ENCODE results near the gene AGTRAP.

The AGTRAP gene

DNA sequence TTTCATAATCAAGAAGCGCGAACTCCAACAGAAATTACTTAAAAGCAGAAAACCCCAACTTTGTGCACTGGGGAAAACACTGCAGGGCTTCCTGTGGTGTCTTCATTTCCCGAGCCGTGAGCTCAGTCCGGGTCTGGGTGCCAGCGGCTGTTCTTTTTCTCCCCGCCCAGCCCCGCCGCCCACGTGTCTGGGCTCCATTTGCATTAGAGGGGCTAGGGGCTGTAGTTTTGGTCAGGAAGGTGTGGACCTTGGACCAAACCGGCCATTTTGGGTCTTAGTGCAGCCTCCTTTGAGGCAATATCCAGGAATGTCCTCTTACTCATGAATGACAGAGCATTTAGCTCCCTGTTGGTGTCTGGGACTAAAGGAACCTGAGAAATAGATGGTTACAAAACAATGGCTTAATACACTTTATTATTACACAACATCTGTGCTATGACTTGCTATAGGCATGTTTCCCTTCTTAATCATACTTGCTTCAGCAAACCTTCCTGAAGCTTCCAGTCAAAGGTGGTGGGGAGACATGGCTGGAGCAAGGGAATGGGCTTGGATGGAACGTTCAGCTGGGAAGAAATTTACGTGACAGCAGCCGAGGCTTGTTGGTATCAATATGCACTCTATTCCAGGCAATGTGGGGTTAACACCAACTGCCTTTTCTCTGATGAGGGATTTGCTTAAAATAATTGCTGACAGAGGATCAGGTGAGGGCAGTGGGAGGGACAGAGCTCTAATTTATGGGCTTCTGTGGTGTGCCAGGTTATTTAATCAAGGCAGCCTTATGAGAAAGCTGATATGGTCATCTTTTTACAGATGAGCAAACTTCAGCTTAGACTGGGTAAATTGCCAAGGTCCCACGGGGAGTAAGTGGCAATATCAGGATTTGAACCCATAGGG lies 1.1 kb downstream of the AGTRAP start:
- DNase-seq = peak; percentile 74

DNA sequence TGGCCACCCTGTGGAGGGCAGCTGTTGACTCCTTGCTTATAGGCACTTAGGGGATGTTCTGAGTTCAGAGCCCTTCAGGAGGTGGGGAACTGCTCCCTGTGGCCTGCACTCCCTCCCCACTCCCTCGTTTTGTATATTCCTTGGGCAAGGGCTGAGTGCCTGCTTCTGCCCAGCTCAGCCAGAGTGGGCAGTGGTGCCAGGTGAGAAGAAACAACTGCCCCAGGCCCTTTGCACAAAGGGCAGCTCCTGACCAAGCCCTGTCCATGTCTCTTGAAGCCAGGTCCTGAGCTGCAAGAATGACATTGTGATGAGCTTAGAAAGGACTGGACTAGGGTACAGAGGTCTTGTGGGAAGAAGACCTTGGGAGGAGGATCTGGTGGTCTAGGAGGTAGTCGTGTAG lies 2.2 kb downstream of the AGTRAP start:
- DNase-seq = peak; percentile 27

DNA sequence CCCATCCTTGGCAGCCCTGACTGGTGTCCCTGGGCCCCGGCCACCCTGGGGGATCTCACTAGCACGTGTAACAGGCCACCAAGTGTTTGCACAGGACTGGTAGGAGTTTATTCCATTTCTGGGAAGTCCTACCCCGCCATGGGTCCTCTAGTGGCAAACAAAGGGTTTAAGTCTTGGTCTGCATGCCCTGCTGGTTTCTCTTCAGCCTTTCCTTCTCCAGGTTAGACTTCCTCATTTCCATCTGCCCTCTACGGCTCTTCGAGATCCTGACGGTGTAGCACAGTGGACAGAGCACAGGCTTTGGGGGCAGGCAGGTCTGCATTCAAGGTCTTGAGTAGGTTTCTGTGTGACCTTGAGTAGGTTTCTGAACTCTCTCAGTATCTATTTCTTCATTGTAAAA lies 2.8 kb downstream of the AGTRAP start:
- peak; percentile 58 for DNase-seq

DNA sequence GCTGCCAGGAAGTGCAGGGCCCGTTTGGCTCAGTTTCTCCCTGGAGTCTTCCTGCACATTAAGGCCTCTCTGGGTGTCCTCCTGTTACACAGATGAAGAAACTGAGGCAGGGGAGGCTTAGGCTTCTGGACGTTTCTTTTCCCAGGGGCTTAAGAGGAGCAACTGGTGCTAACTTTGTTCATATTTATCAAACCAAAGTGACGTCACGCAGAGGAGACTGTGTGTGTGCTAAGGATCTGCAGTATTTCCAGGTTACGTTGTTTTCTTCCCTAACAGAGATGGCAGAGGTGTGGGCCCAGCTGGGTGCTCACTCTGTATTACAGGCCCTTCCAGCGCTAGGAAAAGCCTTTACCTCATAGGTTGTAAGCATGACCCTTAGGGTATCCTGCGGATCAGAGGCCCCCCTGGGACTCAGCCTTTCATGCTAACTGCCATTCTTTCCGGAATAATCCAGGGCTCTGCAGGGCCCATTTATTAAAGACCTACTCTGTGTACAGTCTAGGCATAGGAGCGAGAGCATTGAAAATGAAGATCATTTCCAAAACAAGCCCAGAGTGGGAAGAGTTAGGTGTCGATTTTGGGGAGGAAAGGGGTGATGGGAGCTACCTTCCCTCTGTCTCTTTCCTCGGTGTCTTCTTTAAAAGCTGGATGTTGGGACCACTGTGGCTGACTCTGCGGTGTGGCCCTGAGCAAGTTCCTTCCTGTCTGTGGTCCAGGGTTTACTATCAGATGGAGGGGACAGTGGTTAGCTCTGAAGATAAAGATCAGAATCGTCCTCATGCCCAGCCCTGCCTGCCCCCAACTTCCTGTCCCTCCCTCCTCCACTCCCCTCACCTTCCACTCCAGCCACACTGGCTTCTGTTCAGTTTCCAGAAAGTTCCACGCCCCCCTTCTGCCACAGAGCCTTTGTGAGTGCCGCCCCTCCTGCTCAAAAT lies 4.6 kb downstream of the AGTRAP start:
- peak; percentile 67 for DNase-seq

DNA sequence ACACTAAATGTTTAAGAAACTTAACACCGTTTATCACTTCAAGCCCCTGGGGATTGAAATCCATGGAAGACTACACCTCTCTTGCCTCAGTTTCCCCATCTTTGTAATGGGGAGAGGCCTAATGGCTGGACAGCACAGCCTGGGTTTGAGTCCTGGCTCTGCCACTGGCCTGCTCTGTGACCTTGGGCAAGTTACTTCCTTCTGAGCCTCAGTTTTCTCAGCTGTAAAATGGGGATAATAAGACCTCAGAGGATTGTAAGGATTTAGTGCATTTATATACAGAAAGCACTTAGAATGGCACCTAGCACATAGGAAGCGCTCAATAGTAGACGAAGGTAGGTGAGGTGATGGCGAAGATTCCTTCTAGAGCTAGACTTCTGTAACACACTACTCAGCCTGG lies 5.5 kb downstream of the AGTRAP start:
- DNase-seq = no peak

DNA sequence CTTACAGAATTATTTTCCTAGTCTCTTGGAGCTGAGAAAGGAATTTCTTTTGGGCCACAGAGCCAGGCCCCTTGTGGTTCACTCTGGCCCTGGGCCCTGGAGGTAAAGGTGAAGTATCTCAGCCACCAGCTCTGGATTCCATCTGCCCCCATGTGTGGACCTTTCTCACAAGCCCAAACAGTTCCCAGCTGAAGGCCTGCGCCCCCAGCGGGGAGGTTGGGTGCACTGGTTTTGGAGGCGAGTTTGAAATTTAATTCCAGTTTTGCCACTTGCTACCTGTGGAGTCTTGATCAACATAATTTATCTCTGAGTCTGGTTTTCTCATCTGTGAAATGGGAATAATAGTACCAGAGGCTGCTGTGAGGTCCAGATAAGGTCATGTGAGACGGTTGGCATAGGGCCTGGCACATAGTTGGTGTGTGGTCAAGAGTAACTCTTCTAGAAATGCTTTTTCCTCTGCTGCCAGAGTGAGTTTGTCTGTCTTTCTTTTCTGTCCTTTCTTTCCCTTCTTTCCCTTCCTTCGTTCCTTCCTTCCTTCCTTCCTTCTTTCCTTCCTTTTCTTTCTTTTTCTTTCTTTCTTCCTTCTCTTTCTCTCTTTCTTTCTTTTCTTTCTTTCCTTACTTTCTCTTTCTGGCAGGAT lies 6.1 kb downstream of the AGTRAP start:
- DNase-seq = no peak

DNA sequence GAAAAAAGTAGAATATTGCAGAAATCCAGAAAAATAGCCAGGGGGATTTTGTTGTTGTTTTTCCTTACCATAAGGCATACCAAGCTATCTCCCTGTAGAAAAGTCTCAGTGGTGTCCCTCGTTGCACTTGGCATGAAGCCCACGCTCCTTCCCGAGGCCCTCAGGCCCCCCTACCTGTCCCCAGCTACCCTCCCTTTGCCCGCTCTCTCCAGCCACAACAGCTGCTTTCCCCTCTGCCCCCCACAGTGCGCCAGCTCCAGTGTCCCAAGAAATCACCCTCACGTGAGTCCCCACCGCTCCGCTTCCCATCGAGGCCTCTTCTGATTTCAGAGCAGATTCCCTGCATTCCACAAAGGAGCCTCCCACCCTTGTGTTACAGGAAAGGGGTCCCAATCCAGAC lies 8.4 kb downstream of the AGTRAP start:
- DNase-seq = no peak

DNA sequence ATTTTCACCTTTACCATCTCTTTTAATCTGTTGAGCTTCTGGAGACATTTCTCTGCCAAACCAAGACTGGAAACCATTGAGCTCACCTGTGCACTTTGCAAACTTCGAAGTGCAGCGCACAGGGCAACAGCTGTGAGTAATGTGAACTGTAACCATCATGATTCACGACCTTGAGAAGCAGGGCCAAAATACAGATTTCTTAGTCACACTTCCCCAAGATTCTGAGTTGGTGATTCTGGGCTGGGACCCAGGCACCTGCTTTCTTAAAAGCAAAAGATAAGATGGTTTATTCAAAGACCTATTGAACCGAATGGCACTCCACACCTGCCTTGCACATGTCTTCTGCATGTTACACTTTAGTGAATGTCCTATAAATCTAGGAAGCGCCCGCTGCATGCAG lies 10.2 kb downstream of the AGTRAP start:
- DNase-seq = no peak

DNA sequence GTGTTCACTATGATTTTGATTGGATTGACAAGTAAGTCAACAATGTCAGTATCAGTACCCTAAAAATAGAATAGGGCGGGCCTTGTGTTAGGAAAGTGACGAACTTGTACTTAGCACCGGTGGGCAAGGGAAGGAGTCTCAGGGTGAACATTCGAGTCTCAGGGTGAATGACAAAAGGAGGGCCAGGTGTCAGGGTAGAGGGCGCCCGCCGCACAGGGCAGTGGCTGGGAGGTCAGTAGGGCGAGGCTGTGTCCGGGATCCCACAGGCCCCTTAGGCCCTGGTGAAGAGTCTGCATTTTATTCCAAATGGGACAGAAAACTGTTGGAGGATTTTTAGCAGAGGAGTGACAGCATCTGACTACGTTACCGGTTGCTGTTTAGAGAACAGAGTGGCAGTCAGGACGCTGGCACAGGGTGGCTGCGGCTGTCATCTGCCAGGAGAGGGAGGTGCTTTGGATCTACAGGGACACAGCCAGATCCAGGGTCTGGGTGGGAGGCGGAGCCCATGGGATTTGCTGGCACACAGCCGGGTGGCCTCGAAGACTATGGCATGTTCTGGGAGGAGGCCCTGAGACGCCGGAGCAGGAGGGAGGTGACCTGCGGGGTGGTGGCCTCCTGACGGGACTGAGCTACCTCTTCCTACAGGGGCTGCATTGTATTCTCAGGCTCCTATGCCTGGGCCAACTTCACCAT lies 11.0 kb downstream of the AGTRAP start:
- DNase-seq = no peak

DNA sequence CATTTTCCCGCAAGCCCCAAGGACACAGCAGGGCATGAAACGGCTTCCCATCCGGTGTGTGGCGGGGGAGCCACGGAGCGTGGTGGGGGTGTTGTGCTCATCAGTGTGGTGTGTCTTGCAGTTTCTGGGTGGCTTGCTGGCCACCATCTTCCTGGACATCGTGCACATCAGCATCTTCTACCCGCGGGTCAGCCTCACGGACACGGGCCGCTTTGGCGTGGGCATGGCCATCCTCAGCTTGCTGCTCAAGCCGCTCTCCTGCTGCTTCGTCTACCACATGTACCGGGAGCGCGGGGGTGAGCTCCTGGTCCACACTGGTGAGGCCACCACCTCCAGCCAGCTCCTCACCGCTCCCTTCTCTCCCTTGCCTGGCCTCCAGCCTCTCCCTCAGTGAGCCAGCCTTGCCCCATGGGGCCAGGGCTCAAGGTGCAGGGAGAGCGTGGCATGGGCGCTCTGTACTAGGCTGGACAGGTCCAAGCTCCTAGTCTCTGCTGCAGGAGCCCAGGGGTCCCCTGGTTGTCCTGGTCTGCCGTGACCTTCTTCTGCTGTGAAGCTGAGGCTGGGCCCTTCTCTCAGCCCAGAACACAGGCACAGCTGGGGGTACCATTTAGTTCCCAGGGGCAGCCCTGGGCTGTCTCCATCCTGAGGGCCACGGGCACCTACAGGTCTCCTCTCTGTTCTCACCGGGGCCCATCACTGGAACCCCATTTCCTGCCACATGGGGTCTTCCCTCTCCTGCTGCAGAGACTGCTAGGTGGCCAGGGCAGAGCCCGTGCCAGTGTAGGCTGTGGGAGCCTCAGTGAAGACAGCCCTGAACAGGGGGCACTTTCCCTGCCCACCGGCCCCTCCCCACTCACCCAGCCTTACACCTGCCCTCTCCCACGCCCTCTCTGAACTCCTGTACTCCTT lies 12.6 kb downstream of the AGTRAP start:
- no peak for DNase-seq

DNA sequence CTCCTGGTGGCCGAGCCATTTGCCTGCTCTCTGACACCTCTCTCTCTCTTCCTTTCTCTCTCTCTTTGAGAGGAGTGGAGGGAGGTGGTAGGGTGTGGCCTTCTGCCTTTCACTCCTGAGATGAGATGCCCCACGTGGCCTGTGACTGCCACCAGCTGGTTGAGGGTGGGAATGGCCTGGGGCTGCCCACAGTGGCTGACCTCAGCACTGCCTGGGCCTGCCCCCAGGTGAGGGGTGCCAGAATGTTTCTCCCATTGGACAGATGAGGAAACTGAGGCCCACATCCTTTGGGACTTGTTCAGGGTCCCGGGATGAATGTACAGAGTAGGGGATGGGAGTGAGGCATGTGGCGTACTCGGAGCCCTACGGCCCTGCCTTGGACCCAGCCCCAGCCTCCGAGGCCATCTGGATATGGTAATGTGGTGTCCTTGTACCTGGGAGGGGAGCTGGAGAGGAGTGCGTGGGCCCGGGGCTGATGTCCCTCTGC lies 13.3 kb downstream of the AGTRAP start:
- peak; percentile 80 for DNase-seq

DNA sequence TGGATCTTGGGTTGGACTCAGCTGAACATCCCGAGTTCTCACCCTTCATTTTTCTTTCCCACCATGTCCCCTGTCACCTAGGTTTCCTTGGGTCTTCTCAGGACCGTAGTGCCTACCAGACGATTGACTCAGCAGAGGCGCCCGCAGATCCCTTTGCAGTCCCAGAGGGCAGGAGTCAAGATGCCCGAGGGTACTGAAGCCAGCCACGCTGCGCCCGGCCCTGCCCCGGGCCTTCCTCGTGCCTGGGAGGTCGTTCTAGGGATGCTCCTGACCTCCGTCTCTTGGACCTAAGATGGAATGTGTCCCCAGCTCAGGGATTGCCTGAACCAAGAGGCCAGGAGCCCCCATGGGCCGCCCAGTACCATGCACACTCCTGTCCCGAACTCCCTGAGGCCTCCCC lies 14.1 kb downstream of the AGTRAP start:
- DNase-seq = no peak

DNA sequence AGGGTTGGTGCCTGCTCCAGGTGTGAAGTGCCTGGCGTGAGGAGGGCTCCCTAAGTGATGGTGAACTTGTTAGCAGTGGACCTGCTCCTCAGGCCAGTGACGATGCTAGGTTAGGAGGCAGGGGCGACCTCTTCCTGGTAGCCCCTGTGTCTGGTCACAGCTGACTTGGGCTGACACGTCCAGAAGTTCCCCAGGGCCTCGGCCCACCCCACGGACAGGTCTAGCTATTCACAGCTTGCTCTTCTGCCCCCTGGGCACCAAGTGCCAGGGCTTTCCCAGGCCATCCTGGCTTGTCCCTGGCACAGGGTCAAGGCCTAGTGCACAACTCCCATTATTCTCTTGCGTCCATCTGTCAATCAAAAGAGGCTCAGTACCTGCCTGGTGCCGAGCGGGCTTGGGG lies 15.2 kb downstream of the AGTRAP start:
- no peak for DNase-seq

DNA sequence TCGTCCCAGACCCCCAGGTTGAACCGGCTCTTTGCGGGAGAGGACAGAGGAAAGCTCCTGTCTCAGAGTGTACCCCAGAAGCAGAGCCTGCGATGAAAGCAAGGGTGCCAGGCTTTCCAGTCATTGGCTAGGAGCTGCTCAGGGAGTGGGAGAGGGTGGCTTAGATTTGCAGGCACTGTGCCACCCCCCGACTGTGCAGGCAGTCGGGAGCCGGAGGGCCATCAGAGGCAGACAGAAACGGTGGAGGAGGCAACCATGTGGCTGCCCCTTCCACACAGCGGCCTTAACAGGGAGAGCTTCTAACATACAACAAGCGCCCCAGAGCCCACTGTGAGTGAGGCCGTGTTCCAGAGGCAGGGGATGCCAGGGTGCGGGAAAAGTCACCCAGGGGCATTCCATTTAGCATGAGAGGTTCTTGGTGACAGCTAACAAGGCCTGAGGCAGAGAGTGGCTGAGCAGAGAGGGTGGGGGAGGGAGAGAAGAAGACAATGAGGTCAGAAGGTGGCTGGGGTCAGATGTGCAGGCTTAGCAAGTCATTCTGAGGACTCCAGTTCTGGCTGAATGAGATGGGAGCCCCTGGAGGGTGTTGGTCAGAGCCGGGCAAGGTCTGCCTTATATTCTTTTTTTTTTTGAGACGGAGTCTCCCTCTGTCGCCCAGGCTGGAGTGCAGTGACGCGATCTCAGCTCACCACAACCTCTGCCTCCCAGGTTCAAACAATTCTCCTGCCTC lies 16.6 kb downstream of the AGTRAP start:
- DNase-seq = no peak

DNA sequence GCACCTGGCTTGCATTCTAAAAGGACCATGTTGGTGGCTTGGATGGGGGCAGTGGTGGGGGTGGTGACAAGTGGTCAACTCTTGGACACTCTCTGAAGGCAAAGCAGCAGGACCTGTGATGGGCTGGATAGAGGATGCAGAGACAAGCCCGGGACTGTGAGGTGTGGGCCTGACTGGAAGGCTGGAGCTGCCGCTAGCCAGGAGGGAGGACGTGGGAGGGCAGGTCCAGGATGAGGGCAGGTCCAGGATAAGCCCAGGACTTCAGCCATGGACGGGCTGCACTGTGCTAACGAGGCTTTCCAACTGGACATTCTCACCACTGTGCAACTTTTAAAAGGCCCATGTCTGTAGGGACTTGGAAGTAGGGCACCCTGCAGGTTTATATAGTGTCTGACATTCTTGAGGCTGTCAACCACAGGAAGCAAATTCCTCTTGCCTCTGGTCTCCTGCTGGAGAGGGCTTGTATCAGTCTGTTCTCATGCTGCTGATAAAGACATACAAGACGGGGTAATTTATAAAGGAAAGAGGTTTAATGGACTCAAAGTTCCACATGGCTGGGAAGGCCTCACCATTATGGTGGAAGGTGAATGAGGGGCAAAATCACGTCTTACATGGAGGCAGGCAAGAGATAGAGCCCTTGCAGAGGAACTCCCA lies 17.7 kb downstream of the AGTRAP start:
- DNase-seq = peak; percentile 6

DNA sequence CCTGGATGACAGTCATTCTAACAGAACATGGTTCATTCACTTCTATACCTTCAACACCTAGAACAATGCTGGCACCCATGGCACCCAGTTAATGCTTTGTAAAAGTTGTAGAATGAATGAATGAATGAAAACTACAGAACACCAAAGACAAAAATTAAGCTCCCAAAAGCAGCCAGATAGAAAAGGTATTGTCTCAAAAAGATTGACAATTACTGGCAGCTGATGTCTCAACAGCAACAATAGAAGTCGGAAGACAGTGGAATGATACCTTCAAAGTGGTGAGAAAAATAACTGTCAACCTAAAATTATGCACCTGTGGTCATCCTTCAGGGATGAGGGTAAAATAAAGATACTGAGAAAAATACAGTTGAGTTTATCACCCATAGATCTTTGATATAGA lies 21.1 kb downstream of the AGTRAP start:
- no peak for DNase-seq

DNA sequence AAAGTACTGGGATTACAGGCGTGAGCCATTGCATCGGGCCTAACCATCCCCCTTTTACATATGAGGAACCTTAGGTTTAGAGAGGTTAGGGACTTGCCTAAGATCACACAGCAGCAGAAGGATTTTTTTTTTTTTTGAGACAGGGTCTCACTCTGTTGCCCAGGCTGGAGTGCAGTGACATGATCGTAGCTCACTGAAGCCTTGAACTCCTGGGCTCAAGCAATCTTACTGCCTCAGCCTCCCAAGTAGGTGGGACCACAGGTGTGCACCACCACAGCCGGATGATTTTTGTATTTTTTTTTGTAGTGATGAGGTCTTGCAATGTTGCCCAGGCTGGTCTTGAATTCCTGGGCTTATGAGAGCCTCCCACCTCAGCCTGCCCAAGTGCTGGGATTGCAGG lies 23.9 kb downstream of the AGTRAP start:
- no peak for DNase-seq

DNA sequence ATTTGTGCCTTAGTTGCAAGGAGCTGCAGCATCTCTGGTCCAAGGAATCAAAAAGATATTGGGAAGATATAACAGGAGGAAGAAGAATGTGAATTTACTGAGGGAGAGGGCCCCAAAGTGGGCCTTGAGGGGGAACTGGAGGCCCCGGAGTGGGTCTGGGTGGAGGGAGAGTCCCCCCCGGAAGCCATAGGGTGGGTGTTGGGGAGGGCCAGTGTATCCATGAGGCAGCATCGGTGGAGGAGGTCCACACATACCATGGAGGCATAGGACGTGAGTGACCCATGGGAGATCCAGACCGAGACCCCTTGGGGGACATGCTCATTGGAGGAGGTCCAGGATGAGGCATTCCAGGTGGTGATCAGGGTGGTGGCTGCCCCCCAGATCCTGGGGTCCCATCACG lies 25.3 kb downstream of the AGTRAP start:
- DNase-seq = no peak

DNA sequence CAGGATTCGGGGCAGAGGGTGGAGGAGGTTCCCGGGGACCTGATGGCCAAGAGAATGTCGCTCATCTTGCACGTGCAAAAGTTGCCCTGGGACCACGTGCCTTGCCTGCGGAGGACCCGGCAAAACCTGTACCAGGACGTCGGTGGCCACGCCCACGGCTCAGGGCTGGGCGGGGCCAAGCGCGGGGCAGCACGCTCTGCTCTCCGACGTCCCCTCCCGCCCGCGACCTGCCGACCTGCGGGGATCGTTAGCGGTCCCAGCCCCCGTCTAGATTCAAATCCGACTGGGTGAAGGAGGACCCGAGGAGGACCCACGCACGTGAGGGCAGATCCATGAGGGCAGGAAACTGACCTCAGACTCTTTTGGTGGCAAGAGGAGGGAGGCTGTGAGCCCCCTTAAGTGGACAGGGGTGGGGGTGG lies 26.1 kb downstream of the AGTRAP start, which contains the start of gene C1orf167:
Gene C1orf167, plus strand, starts transcription at position 206 of the 419 bp plus-strand sequence. CDS start 2,208 bp downstream, outside the sequence.
- no peak for DNase-seq

DNA sequence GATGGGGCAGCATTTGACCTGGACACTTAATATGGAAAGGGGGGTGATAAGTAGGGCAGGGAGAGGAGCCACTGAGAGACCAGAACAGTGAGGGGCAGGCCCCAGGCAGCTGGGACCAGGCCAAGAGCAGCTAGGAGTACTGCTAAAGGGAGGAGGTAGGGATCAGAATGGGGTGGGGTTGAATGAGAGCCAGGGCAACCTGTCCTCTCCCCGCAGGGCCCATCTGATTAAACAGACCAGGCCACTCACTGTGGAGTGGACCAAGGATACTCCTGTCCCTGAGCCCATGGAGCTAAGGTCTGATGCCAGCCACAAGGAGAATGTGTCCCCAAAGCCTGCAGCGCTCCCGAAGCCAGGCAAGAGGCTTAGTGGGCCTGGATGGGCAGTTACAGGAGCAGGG lies 28.2 kb downstream of the AGTRAP start:
- no peak for DNase-seq
